DLD1 (cell line): ENCODE measurements around the gene CCDC88B.

Source experiments
- in situ Hi-C: cut with HindIII; loops from 2 replicates; pipeline ENCODE4 v1.10.0; 2017; ENCODE audit warnings: low sequenced_read_pairs

The CCDC88B gene

GRCh38 chr11:64339754-64340408 lies at the start of gene CCDC88B:
CCDC88B (plus strand) TSS chr11:64340204; CDS start chr11:64340267, 63 bp downstream.
- in situ Hi-C loops = no loop called here

- in situ Hi-C loops = no loop called here
Observed at GRCh38 chr11:64290352-64291261, 49.4 kb upstream of the CCDC88B start.

- in situ Hi-C loops = no loop called here
Observed at GRCh38 chr11:64291262-64291751, 48.7 kb upstream of the CCDC88B start, which contains the start of gene KCNK4. KCNK4 (plus strand) TSS chr11:64291302; CDS start chr11:64293019, 1,717 bp downstream.

- in situ Hi-C loops = no loop called here
Observed at GRCh38 chr11:64291752-64292459, 48.1 kb upstream of the CCDC88B start.

GRCh38 chr11:64292460-64293254 lies 47.3 kb upstream of the CCDC88B start:
- in situ Hi-C loops = no loop called here

GRCh38 chr11:64294774-64295173 lies 45.2 kb upstream of the CCDC88B start:
- in situ Hi-C loops = no loop called here

GRCh38 chr11:64295760-64296159 lies 44.2 kb upstream of the CCDC88B start:
- in situ Hi-C loops = no loop called here

GRCh38 chr11:64296236-64296635 lies 43.8 kb upstream of the CCDC88B start:
- in situ Hi-C loops = no loop called here

GRCh38 chr11:64296830-64297698 lies 42.9 kb upstream of the CCDC88B start:
- in situ Hi-C loops = no loop called here

- in situ Hi-C loops = no loop called here
Observed at GRCh38 chr11:64297699-64298358, 42.2 kb upstream of the CCDC88B start.

GRCh38 chr11:64298966-64299846 lies 40.8 kb upstream of the CCDC88B start:
- in situ Hi-C loops = no loop called here

- in situ Hi-C loops = no loop called here
Observed at GRCh38 chr11:64299847-64300648, 40.0 kb upstream of the CCDC88B start, which contains the start of gene CATSPERZ. CATSPERZ (plus strand) TSS chr11:64300358; CDS start chr11:64300411, 53 bp downstream.

GRCh38 chr11:64303109-64304031 lies 36.6 kb upstream of the CCDC88B start:
- in situ Hi-C loops = no loop called here

GRCh38 chr11:64304032-64304315 lies 36.0 kb upstream of the CCDC88B start:
- in situ Hi-C loops = no loop called here

GRCh38 chr11:64304316-64305072 lies 35.5 kb upstream of the CCDC88B start:
- in situ Hi-C loops = no loop called here
